K562 (cell line): Measurements from ENCODE around the gene ZNF135.

ENCODE experiments used
- BRCA1 ChIP-seq, 2 experiments: fragments of 450-650 bp in 1 of 2; sonication (generic) in 1 of 2; formaldehyde crosslinking in 1 of 2; IDR thresholded peaks; 2 replicates each; pipeline versions ENCODE4 v1.5.0 to v1.6.1; 2017 to 2020; ENCODE audit warnings: mild to moderate bottlenecking in 1 of 2, missing genetic modification reagents in 1 of 2
- CTCF ChIP-seq, 3 experiments: IDR thresholded peaks in 2 of 3; conservative IDR thresholded peaks in 1 of 3; 2 replicates each; pipeline ENCODE4 v1.5.1; 2011 to 2012; ENCODE audit warnings: low read length in 3 of 3, mild to moderate bottlenecking in 3 of 3, control low read depth in 2 of 3, improper control_type of control experiment in 1 of 3, inconsistent platforms in 1 of 3, low read depth in 1 of 3, mixed read lengths in 1 of 3, moderate library complexity in 1 of 3; ENCODE audit not compliant: insufficient read depth in 2 of 3
- ELF2 ChIP-seq: fragments of 250-450 bp; sonication (Bioruptor Pico); IDR thresholded peaks from 2 replicates; pipeline ENCODE4 v1.5.0; 2021; ENCODE audit warnings: mild to moderate bottlenecking
- IRF9 ChIP-seq: fragments of 450-650 bp; IDR thresholded peaks from 2 replicates; pipeline ENCODE4 v1.6.1; 2016; ENCODE audit warnings: missing biosample characterization, missing genetic modification characterization
- JUND ChIP-seq, 2 experiments: IDR thresholded peaks; 2 replicates in 1 of 2; 3 replicates in 1 of 2; pipeline ENCODE4 v1.6.1; 2011; ENCODE audit warnings: borderline replicate concordance in 2 of 2, low read depth in 2 of 2, low read length in 2 of 2, improper control_type of control experiment in 1 of 2, missing biosample characterization in 1 of 2, missing genetic modification characterization in 1 of 2, missing genetic modification reagents in 1 of 2
- MAX ChIP-seq: sonication (generic); formaldehyde crosslinking; IDR thresholded peaks from 2 replicates; pipeline ENCODE4 v1.9.0; 2022; ENCODE audit warnings: mild to moderate bottlenecking, missing genetic modification reagents
- POLR2A ChIP-seq: fragments of 450-650 bp; conservative IDR thresholded peaks from 2 replicates; pipeline ENCODE4 v1.6.1; 2016
- ZNF23 ChIP-seq: fragments of 250-450 bp; sonication (Bioruptor Pico); IDR thresholded peaks from 2 replicates; pipeline ENCODE4 v1.4.0; 2020; ENCODE audit warnings: mild to moderate bottlenecking
- ZNF311 ChIP-seq: fragments of 250-450 bp; sonication (Bioruptor Pico); IDR thresholded peaks from 2 replicates; pipeline ENCODE4 v1.4.0; 2020; ENCODE audit warnings: mild to moderate bottlenecking, moderate library complexity
- TF ChIP-seq, protein P1 (sequence below): sonication (generic); formaldehyde crosslinking; IDR thresholded peaks from 2 replicates; pipeline ENCODE4 v1.5.0; 2020; ENCODE audit warnings: missing genetic modification reagents

DNA sequence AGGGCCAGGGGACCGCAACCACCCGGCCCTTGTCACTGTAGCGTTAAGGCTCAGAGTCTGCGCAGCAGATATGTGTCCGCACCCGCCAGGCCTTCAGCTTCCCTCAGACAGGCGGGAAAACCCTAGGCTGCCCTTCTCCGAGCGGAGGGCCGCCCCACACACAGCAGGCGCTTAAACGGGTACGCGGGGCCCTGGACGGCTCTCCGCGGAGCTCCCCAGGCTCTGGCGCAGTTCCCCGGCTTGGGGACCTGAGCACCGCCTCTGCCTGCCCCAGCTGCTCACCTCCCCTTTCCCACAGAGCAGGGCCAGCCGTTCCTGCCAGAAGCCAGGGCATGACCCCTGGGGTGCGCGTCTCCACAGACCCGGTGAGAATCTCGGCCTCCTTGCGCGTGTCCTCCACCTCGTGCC lies 593 bp downstream of the ZNF135 start:
- TF ChIP-seq ZNF23 (no peak), POLR2A (no peak), ZNF311 (CRISPR knock-in tag) (no peak), BRCA1 (IDR thresholded peaks at IDR 0.05) (no peak), BRCA1 (CRISPR knock-in tag; IDR thresholded peaks at IDR 0.05) (no peak), MAX (CRISPR knock-in tag) (no peak), IRF9 (tag) (no peak), ELF2 (CRISPR knock-in tag) (no peak), CTCF (IDR thresholded peaks at IDR 0.05 in 2 of 3, conservative IDR thresholded peaks at IDR 0.05 in 1 of 3; ENCODE audit: insufficient read depth in 2 of 3, low read depth in 1 of 3, low read length in 3 of 3) (no peak), JUND (IDR thresholded peaks at IDR 0.05; ENCODE audit: borderline replicate concordance, low read depth, low read length) (no peak), JUND (tag; IDR thresholded peaks at IDR 0.05; ENCODE audit: borderline replicate concordance, low read depth, low read length) (no peak)
- TF ChIP-seq, protein P1, sequence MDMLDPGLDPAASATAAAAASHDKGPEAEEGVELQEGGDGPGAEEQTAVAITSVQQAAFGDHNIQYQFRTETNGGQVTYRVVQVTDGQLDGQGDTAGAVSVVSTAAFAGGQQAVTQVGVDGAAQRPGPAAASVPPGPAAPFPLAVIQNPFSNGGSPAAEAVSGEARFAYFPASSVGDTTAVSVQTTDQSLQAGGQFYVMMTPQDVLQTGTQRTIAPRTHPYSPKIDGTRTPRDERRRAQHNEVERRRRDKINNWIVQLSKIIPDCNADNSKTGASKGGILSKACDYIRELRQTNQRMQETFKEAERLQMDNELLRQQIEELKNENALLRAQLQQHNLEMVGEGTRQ (CRISPR knock-in tag) = no peak
